Adipose tissue (tissue), 3 donors: Measurements from ENCODE around the gene RSL24D1. TPM values are rescaled to one million over a fixed set of nuclear protein-coding genes. Genes with fewer than 3 reads are reported as not detected.

Experiments
- H3K27ac ChIP-seq: one replicate; pipeline ENCODE4 v1.5.1; 2013; ENCODE audit warnings: low read depth, low read length
- WGBS, 3 donors: extraction: QIAGEN DNeasy Blood & Tissue Kit; methylation state at CpG; one replicate each; pipeline ENCODE4 v1.1.7; 2013; 5-methylcytosine and 5-hydroxymethylcytosine counted together
- polyA plus RNA-seq, 3 donors: library from polyadenylated mRNA; stranded (reverse); fragments of 200-250 nt; gene quantifications; one replicate each; pipeline ENCODE4 v1.2.3, GENCODE V29; 2013
- donor health status: healthy with polysubstance abuse.
- donor health status: Bipolar disorder and iron deficiency.
- donor health status: healthy.

Gene RSL24D1
- 10 to 100 TPM; 50.0 to 96.7 (median 53.6) TPM for polyA plus RNA-seq

DNA sequence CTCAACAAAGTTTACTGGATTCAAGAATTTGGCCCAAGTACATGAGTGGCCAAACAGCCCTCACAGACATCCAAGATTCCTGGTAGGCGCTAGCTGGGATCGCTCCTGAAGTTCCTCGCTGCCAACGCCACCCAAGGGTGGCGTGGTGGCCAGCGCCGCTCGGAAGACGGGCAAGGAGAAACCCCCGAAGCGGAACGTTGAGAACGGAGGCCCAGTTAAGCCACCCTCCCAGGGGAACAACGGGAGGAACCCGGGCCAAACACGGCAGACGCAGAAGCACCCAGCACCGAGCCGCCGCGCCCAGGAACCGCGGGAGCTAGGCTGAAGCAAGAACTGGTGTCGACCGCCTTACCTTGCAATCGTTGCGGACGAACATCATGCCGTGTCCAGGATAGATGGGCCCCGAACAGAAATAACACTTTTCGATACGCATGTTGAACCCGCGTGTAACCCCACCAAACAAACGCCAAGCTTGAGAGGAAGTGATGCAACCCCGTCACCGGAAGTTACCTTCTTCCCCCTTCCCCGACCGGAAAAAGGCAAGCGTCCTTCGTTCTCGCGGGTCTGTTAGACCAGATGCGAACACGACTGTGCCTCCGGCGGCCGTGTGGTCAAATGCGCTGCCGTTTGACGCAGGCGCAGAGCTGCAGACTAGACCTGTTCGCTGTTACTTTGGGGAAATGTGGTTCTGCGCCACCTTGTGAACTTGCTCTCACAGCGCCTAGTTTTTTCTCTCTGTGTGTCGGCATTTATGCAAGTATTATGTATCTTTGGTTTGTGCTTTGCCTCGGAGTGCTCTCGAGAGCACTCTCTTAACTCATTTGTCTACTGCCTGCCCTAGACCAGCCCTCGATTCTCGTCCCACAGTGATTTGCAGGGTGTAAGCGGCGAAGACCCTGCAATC lies at the start of gene RSL24D1:
Gene RSL24D1, minus strand, starts transcription at position 484 of the 904 bp plus-strand sequence. Its CDS starts 51 bp downstream, at position 433.
- WGBS, 3 donors: 0% methylated on average over 62 of the region's 62 CpGs
- peak within 1 kb of the TSS; percentile 34 for H3K27ac ChIP-seq

DNA sequence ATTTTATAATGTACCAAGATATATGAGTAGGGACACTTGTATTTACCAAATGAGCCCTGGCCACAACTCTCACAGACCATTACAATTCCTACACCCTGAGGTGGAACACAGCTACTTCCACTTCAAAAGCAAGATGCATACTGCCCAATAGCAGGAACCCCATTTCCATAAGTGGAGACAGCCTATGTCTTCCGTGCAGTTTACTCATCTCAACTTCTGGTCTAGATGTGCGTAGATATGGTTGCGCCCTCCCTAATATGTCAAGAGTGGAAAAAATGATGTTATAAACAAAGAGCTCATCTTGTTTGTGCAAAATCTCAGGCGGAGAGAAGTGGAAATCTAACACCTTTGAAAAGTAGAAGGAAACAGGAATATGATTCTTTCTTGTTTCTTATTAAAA lies 48.3 kb upstream of the RSL24D1 start:
- 83 to 94% (median 87%) methylated on average over 4 of the region's 4 CpGs for WGBS, 3 donors
- no peak overlapping the region for H3K27ac ChIP-seq

DNA sequence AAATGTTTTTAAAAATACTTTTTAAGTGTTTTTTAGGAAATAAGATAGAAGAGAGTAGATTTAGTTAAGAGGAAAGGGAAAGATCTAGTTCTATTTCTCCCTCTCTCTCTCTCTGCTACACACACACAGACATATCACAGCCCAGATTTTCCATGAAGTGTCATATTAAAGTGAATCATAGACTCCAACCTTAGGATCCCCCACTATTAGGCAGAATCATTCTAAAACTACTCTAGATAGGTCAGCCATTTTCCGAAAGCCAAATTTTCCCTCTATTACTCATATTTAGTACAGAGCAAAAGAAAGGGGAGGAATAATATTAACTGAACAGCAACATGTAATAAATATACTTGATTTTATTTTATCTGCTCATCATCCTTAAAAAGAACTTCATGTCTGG lies 45.1 kb upstream of the RSL24D1 start:
- WGBS, 3 donors: 0 to 96% (median 0%) methylated on average over 1 of the region's 1 CpG
- H3K27ac ChIP-seq: no peak overlapping the region

- WGBS, 3 donors: 84 to 100% (median 85%) methylated on average over 1 of the region's 1 CpG
- H3K27ac ChIP-seq: no peak overlapping the region
Observed at GRCh38 chr15:55241186-55241585, 44.4 kb upstream of the RSL24D1 start.

DNA sequence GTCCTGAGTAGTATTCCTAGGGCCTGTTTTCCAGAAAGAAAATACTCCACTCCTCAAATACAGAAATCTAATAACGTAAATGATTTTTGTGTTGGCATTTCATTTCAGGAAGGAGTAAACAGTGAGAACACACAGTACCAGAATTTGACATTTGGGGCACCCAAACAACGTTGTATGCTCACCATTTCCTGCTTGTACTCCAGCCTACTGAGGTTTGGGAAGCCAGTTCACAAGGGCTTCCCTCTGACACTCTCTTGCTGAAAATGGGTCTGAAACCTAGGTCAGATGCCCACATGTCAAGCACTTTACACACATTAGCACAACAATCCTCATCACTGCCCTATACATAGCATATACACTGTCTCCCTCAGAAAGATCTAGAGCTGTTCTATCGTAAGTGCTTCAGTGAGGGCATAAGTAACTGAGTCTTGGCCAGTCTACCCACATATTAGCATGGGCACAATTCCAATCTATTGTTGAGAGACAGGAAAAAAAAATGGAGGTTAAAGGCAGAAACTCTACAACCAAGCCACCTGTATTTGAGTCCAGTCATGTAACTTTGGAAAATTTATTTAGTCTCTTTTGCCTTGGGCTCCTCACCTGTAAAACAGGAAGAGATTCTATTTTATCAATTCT lies 43.5 kb upstream of the RSL24D1 start:
- 60 to 73% (median 67%) methylated on average over 3 of the region's 3 CpGs for WGBS, 3 donors

DNA sequence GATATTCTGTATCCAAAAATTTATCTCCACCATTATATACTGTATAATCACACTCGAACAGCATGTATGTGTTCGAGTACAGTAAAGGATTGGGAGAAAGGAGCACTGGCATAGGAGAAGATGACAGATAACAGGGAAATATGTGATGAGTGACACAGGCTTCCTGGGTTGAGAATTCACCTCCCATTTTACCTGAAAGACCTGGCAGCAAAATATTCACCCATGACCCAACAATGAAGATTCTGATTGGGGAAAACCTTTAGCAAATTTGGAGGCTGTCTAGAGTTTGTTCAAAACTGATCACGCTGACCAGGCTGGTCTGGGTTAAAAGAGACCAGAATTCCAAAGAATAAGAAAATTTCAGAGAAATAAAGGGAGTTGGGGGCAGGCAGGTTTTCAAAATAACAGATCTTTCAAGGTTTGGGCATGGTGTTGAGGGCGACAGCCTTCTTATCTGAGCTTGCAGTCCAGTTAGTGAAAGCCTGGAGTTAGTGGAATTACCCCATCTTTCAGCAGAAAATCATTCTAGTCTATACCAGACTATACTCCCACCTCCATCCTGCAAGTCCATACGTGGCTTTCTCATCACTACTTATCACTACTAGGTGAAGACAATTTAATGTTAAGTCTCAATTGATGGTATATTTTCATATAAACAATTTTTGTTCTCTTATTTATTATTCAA lies 42.8 kb upstream of the RSL24D1 start:
- H3K27ac ChIP-seq: no peak overlapping the region
- 76 to 92% (median 90%) methylated on average over 5 of the region's 5 CpGs for WGBS, 3 donors

More for the DNA sequence above, 43.5 kb upstream of the RSL24D1 start:
- no peak overlapping the region for H3K27ac ChIP-seq

- 93 to 98% (median 97%) methylated on average over 2 of the region's 2 CpGs for WGBS, 3 donors
- no peak overlapping the region for H3K27ac ChIP-seq
Observed at GRCh38 chr15:55238877-55239276, 42.1 kb upstream of the RSL24D1 start.

DNA sequence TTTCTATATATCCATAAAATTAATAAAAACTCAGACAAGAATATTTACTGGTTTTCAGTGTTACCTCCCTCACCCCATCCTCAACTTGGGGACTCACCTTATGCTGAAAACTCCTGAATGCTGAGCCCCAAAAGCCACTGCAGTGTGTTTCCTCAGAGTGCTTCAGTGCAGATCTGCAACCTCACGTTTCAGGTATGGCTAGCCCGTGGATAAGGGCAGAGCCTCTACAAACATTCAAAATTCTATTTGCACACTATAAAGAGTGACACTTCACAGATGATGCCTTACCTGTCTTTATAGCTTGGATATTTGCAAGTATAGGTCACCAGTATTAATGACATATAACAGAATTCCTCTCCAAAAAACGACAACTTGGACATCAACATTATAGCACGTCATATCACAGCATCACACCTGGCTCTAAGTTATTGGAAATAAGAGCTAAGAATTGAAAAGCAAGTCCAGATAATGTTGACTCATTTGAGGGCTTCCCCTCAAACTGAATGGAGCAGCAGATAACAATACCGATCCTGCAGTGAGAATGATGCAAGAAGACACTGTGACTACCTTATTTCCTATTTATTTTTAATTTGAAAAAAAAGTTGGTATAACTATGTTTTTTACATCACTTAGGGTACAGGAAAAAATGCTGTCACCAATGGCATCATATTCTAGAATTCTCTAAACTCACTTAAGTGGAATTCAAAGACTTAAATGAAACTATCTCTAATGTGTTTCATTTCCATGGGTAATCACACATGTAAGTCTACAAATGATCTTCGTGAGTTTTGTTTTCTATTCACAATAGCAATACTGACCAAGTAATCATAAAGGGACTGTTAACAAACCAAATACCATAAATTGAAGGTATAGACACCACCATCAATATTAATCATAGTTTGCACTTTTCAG lies 40.7 kb upstream of the RSL24D1 start:
- no peak overlapping the region for H3K27ac ChIP-seq
- 74 to 82% (median 80%) methylated on average over 6 of the region's 6 CpGs for WGBS, 3 donors

DNA sequence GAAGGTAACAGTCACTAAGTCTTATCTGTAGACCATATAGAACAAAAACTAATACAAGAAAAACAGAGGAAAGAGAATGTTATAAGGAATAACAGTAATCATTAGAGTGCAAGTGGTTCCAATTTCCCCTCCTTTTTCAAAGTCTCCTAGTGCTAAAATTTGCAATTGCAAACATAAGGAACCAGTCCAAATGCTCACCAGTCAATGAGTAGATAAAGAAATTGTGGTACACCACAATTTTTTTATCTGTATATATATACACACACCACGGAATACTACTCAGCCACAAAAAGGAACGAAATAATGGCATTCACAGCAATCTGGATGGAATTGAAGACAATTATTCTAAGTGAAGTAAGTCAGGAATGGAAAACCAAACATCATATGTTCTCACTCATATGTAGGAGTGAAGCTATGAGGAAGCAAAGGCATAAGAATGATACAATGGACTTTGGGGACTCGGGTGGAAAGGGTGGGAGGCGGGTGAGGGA lies 38.9 kb upstream of the RSL24D1 start:
- no peak overlapping the region for H3K27ac ChIP-seq

GRCh38 chr15:55234800-55235104 lies 38.0 kb upstream of the RSL24D1 start:
- H3K27ac ChIP-seq: no peak overlapping the region
- 93 to 98% (median 95%) methylated on average over 1 of the region's 1 CpG for WGBS, 3 donors

More for the DNA sequence above, 38.9 kb upstream of the RSL24D1 start:
- 85 to 95% (median 89%) methylated on average over 4 of the region's 4 CpGs for WGBS, 3 donors

DNA sequence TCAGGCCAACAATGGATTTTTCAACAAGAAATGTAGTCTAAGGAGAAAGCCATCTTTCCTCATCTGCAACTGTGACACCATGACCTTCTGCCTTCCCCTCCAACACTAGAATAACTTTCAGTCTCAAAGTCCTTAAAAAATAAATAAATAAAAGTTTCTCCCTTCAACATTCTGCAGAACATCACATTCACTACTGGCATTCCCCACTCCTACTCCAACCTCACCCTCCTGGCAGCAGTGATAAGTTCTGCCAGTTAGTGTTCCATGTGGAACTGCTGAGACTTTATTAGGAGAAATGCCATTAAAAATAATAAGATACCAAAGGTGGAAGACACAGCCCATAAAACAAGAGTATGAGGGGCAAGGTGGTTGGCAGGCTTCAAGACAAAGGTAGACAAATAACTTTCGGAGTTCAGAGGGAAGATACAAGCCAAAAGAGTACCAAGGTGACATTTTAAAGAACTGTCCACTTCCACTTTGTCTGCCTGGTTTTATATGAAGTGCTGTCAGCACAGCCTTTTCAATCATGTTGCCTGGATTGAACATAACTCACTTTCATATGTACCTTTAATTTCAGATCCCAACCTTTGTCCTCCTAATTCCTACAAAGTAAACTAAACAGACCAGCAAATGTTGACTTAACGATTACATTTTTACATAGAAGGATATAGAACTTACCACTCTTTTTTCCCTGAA lies 37.5 kb upstream of the RSL24D1 start:
- WGBS, 3 donors: 53 to 99% (median 95%) methylated on average over 2 of the region's 2 CpGs
- H3K27ac ChIP-seq: no peak overlapping the region

- WGBS, 3 donors: 97 to 100% (median 97%) methylated on average over 1 of the region's 1 CpG
- no peak overlapping the region for H3K27ac ChIP-seq
Observed at GRCh38 chr15:55231455-55231854, 34.7 kb upstream of the RSL24D1 start.

- WGBS, 3 donors: 43 to 100% (median 97%) methylated on average over 1 of the region's 1 CpG
- no peak overlapping the region for H3K27ac ChIP-seq
Observed at GRCh38 chr15:55230953-55231352, 34.2 kb upstream of the RSL24D1 start.

DNA sequence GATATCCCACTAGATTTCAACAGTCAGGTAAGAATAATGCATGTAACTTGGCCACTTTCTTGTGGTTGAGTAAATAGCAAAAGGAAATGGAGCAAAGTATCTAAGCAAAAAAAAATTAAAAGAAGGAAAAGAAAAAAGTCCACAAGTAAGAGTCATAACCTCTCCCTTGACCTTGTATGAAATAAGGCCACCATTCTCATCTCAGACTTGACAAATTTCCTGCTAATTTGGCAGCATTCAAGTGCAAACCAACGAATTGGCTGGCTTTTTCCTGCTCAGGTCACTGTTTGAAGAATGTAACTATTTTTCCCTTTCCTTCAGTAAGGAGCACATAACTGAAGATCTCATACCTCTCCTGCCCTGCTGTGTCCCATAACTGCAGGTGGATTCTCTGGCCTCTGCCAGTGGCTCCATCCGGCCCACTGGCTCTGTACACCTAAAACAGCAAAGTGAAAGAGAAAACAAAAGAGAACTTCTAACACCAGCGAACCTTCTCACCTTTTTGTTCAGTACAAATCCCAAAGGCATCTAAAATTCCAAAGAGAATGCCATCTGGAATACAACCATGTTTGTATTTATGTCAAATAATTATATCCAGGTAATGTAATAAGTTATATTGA lies 33.4 kb upstream of the RSL24D1 start:
- H3K27ac ChIP-seq: no peak overlapping the region
- WGBS, 3 donors: 57 to 63% (median 58%) methylated on average over 3 of the region's 3 CpGs

- 87 to 100% (median 89%) methylated on average over 2 of the region's 2 CpGs for WGBS, 3 donors
- no peak overlapping the region for H3K27ac ChIP-seq
Observed at GRCh38 chr15:55226127-55226526, 29.4 kb upstream of the RSL24D1 start.

DNA sequence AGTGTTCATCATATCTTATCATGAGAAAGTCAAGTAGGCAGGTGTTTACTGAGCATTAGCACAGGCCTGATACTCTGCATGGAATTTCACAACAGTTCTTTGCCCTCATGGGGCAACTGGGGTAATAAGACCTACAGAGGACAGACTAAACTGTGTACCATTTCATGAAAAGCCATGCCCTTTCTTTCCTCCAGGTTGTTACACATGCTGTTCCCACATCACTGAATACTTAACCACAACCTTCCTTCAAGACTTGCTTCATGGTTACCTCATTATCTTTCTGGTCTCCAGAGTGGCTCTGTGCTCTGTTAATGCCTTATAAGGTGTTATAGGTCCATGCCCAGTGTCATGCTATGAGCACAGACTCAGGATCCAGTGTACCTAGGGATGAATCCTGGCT lies 28.2 kb upstream of the RSL24D1 start:
- H3K27ac ChIP-seq: no peak overlapping the region

DNA sequence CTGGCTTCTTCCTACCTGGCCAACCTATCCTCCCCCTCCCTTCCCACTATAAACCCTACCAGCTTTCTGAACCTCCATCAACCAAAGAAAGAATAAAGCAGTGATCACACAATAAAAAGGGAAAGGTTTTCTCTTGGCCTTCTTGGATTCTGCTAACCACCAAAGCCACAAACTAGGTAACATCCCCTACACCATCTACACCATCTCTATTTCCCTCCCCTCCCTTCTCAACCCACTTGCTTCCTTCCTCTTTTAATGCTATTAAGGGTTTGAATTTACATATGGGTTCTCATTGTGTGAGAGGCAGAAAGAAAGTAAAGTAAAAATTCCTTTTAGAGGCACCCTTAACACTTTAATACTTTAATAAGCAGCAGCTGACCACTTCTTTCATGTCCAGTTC lies 25.8 kb upstream of the RSL24D1 start:
- no peak overlapping the region for H3K27ac ChIP-seq
